SU-DHL-6 (cell line): ENCODE results near the gene KRTAP10-10.

Experiments used
- CTCF ChIP-seq: fragments of 200-600 bp; sonication (generic); IDR thresholded peaks from one replicate; pipeline ENCODE4 v1.5.1; 2017; ENCODE audit warnings: antibody characterized with exemption, mild to moderate bottlenecking, low read length, moderate library complexity; ENCODE audit not compliant: insufficient read depth, poor library complexity, severe bottlenecking
- EZH2phosphoT487 ChIP-seq: fragments of 200-600 bp; sonication (generic), shearing (Covaris generic); conservative IDR thresholded peaks from 2 replicates; pipeline ENCODE4 v1.6.1; 2018; ENCODE audit warnings: mild to moderate bottlenecking, antibody characterized with exemption, low read length, moderate library complexity, mixed read lengths

DNA sequence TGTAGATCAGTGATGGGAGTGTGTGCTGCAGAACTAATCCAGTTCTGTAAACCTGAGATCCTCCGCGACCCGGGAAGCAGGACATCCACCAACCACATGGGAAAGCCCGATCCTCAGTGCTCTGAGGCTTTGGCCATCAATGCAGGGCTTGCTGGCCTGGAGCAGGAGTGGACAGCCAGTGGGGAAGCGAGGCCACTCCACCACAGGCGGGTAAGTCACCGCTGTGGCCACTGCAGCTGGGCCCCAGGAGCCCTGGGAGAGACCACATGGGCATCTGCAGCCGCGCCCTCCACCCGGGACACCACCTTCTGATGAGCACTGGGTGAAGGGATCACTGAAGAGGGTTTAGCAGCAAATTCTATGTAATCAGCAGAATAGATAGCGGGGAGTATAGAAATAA lies 44.0 kb downstream of the KRTAP10-10 start:
- TF ChIP-seq CTCF (no peak), EZH2phosphoT487 (no peak)
